ENCODE results near the gene TSPAN18. TPM values are rescaled to one million over a fixed set of nuclear protein-coding genes. Genes with fewer than 3 reads are reported as not detected.

TSPAN18 gene
- polyA plus RNA-seq, 4 donors: 47.8 to 59.6 (median 53.6) TPM

DNA sequence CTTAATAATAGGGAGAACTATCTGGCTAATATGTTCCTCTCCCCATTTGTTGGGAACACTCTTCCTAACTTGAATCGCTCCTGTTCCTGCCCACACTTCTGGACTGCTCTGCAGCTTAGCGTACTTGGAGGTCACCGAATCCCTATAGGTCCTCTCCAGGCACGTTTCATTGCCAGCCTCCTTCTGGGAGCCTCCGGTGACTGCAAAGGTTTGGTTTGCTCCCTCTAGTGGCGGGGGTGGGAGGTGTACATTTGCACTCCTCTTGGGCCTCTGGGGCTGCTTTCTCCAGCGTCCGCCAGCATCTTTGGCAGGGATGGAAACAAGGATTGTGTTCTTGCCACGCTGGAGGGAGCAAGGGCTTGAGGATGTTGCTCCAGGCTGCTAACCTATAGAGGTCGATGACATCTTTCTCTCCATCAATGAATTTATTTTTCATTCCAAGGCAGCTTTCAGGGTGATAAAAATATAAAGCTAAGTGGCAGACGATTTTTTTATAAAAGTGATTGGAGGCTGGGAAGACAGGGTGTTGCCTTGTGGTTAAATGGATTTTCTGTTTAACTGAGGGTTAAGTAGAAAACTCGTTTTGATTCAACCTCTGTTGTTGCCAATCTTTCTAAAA, 48.7 kb downstream of the TSPAN18 start:
- no peak for DNase-seq (ENCODE audit: low read depth in 4 of 4, low spot score in 3 of 4)

DNA sequence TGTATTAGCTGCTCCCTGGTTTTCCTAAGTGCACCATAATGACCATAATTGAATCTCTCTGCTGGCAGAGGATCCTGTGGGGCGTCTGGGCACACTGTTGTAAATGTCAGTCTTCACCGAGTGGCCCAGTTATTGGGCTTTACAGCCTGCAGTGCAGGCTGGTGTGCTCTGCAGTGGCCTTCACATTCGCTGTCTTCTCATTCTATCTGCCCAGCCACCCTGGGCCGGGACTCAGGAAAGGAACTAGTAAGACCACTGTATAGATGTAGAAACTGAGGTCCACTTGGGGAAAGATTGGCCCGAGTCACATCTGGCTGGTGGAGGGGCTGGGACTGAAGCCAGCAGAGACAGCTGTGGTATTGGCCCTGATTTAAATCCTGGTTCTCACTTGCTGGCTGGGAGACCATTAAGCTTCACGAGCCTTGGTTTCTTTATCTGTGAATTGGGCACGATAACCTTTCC, 49.3 kb downstream of the TSPAN18 start:
- DNase-seq (ENCODE audit: low read depth in 4 of 4, low spot score in 3 of 4): no peak

DNA sequence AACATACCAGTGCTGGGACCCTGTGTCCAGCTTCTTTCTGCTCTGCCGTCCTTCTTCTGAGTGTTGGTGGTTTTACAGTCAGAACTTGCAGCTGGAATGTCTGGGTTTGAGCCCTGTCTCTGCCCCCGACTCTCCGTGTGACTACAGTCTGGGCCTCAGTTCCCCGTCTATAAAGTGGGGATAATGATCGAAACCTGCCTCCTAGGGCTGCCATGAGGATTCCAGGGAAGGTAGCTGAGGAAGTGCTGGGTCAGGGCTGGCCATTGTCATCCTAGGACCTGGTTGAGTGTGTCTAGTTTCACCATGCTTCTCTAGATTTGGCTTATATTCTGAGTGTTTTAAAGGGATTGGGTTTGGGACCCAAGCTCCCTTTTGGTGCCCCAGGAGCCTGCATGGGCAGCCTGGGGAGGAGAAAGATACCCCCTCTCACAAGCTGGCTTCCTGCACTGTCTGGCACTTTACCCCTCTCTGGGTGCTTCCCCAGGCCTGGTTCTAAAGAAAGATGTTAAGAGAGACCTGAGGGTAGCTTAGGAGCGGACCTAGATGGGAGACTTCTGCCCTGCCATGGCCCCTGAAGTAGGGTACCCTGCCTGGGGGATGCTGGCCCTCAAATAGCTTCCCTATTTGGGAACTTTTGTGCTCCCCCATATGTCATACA, 49.9 kb downstream of the TSPAN18 start:
- DNase-seq (ENCODE audit: low read depth in 4 of 4, low spot score in 3 of 4): no peak

DNA sequence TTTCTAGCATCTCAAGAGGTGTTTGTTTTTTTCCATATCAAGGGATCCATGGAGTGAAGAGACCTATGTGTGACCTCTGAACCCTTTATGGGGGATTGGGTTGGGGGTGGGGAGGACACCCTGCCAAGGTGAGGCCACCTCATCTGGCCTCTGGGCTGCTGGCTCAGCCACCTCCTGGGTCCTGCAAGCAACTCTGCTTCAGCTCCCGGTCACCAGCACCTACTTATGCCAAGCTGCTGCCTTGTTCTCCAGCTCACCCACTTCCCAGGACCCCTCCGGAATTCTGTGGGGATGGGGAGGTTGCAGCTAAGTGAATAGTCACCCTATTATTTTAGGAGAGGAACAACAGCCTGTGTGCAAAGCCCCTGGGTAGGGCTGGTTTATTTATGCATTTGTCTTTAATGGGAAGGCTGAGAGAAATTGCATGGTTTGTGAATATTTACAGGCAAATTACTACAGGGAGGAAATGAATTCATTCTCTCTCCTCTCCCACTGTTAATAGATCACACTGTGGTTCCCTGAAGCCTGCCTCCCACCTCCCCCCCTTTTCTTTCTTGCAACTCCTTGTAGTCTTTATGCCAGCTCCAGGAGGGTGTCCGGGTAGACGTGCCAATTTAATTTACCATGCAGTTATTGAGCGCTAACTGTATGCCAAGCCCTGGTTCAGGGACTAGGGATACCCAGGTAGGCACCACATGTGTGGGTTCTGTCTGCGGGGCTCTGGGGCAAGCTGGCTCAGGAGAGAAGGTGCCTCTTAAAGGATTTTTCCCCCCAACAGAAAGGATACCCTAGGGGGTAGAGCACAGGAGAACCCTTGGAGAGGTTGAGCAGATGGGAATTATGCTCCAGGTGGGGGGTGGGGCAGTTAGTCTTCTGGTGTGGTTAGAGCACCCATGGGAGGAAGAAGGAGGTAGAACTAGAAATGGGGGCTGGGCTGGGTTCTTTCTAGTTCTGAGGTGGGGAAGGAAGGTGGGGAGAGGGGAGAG, 50.7 kb downstream of the TSPAN18 start:
- no peak for DNase-seq (ENCODE audit: low read depth in 4 of 4, low spot score in 3 of 4)

DNA sequence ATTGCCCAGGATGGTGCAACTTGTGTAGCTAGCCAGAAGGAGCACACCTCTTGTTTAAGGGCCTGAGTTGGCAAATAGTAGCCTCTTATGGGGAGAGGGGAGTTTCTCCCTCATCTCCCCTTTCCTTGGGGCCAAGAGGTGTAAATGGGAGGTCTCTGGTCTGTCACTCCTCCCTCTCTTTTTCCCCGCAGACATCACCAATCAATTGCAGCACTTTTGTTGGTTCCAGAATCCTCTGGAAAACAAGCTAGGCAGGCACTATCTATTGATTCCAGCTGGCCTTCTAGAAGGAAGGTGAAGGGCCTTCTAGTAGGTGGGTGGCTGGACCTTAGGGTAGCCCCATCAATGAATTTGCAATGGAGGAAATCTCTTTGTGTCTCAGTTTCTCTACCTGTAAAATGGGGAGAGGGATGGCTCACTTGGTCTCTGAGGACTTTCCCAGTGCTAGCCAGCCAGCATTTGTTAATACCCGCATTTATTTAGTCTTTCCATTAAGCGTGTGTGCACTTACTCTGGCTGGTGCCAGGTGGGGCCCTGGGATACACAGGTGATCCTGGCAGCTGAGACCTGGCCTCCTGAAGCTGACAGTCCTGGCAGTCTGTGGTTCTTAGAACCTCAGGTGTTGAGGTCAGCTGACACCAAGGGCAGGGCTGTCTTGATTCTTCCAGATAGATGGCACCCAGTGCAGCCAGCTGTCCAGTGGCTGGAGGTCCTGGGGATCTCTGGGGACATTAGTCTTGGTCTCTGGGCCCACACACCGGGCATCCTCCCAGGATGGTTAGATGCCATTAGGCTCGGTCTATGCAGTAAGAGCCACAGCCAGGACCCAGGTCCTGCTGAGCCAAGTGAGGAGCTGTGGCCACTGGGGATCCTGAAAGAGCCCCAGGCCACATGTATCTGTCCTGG, 51.7 kb downstream of the TSPAN18 start:
- no peak for DNase-seq (ENCODE audit: low read depth in 4 of 4, low spot score in 3 of 4)

DNA sequence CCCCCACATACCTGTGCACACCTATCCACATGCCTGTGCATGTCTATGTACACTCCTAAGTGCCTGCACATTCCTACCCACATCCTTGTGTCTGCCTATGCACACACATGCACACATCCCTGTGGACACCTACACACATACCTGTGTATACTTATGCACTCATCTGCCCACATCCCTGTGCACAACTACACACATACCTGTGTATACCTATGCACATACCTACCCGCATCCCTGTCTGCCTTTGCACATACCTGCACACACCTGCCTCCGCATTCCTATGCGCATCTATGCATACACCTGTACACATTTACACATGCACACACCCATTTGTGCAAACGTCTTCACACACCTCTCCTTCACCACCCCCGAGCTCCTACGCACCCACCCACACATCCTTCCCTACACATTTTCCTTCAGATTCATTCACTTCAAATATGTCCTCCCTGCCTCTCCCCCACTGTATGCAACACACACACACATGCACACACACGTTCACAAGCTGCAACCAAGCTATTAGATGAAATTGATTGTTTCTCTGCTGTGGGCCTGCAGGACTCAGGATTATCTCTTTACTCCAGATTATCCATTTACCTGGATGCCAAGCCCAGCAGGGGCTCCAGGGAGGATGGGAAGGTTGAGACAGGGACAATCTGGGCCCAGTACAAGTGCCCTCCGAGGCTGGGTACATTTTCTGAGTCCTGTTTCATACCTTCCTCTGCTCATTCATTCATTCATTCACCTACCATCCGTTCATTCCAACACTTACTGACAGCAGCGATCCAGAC, 53.2 kb downstream of the TSPAN18 start:
- no peak for DNase-seq (ENCODE audit: low read depth in 4 of 4, low spot score in 3 of 4)

DNA sequence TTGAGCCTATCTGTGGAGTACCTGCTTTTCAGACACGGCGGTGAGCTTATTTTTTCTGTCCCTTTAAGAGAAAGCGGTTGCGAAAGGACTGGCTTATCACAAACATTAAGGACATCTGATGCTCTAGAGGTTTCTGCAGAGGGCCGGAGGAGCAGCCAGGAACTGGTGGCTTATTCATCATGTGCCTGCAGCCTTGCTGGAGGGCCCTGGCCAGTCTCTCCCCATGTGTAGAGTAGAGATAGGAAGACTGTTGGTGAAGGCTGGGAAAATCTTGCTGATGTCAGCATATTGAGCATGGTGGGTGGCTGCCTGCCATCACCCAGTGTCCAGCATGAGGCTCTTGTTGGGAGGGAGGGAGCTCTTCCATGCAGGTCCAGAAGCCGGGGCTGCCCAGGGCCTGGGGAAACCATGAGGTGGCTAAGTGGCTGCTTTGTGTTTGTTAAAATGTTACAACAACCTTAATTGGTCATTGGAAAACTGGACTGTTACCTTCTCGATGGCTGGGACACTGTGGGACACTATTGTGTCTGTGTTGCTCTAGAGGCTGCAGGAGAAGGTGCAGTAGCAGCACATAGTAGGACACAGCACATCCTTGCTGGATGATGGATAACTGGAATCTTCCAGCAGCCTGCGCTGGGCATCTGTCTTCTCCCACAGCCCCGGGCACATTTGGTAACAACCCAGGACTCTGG, 54.3 kb downstream of the TSPAN18 start:
- DNase-seq (ENCODE audit: low read depth in 4 of 4, low spot score in 3 of 4): no peak

DNA sequence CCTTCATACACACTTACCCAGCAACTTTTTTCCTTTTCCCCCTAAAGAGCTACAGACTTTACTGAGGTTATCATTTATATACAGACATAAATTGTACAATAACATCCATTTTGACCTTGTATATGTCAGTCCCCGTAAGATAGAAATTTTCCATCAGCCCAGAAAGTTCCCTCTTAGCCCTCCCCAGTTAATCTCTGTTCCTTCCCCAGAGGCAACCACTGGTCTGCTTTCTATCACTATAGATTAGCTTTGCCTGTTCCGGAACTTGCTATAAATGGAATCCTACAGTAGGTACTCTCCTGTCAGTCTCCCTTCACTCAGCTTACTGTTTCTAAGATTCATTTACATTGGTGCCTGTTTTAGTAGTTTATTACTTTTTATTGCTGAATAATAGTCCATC, 54.9 kb downstream of the TSPAN18 start:
- DNase-seq (ENCODE audit: low read depth in 4 of 4, low spot score in 3 of 4): no peak

DNA sequence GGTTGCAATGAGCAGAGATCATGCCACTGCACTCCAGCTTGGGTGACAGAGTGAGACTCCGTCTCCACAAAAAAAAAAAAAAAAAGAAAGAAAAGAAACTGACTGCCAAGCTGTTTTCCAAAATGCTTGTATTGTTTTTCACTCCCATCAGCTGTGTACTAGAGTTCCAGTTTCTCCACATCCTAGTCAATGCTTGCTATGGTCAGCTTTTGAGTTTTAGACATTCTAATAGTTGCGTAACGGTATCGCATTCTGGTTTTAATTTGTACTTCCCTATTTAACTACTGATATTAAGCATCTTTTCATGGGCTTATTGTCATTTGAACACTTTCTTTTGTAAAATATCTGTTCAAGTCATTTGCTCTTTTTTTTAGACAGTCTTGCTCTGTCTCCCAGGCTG, 55.7 kb downstream of the TSPAN18 start:
- no peak for DNase-seq (ENCODE audit: low read depth in 4 of 4, low spot score in 3 of 4)

DNA sequence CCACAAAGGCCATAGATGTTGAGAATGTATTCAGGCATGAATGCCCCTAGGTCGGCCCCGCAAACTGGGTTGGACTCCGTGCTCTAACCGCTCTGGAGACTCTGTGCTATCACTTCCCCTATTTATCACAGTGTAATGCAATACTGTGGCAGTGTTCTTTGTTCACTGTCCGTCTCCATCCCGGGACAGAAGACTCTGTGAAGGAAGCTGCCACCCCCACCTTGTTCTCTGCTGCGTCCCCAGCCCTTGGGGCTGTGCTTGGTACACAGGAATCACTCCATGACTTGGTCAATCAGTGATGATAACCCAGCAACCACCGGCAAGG, 57.6 kb downstream of the TSPAN18 start:
- no peak for DNase-seq (ENCODE audit: low read depth in 4 of 4, low spot score in 3 of 4)

DNA sequence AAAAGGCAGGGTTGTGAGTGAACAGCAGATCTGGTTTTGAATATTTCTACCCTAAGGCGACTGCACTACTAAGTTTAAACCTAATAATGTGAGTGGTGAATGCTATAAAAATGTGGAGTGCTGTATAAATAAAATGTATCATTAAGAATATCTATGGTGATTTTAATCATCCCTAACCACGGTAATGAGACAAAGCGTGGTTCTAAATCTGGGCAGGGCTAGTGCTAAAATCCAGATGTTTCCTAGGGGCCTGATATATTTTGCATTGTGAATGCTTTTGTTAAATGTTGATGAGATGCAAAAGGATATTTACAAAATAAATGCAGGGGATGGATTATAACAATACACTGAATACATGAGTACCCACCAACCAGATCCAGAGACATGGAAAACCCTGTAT, 58.1 kb downstream of the TSPAN18 start:
- DNase-seq (ENCODE audit: low read depth in 4 of 4, low spot score in 3 of 4): no peak

DNA sequence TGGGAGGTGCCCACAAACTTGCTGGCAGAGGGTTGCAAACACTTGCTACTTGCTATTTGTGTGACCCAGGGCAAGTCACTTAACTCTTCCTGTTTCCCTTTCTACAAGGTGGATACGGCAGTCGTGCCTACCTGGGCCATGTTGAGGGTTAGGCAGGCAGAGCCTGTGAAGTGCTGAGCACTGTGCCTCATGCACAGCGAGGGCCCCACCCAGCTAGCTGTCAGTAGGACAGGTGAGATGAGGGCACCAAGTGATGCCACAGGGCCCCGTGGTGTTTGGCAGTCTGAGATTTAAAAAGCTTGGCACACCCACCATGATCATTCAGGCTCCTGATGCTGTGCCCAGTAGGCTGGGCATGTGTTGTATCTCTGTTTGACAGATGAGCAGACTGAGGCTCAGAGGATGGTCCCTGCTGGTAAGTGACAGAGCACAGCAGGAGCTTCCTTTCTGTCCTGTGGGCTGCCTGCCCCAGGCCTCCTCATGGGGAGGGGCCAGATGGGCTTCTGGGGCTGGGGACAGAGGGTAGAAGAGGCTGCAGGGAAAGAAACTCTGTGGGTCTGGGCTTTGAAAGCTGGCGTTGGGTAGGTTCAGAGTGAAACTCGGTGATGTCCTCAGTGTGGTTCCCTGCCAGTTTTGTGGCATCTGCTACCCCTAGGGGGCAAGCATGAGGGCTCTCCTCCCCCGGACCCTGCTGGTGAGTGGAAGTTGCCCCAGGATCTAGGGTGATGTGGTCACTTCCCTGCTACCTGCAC, 59.3 kb downstream of the TSPAN18 start:
- DNase-seq (ENCODE audit: low read depth in 4 of 4, low spot score in 3 of 4): no peak

DNA sequence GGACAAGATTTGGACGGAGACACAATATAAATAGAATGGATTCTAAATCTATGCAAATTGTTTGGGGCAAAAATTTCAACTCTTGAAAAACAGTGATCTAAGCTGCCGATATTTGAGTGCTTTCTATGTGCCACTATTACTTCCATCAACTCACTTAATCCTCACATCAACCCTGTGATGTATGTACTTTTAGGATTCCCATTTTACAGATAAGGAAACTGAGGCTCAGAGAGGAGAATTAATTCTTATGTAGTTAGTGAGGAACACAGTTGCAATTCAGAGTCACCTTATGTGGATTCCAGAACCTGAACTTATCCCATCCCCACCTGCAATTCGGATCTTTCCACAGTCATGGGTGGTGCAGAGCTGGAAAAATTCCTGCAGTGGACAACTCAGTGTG, 60.3 kb downstream of the TSPAN18 start:
- DNase-seq (ENCODE audit: low read depth in 4 of 4, low spot score in 3 of 4): no peak

DNA sequence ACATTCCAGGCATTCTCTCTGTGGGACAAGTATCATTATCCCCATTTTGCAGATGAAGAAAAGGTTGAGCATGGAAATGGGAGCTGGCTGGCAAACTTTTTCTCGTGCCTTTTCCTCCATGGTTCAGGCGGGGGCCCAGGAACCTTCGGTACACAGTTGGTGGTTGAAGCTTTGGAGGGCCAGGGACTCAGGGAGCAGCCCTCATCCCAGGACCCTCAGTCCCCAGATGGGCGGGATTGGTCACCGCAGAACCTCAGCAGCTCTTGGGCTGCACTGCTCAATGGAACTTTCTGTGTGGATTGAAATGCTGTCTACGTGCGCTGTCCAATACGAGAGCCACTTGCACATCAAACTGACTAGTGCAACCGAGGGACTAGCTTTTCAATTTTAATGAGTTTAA, 61.2 kb downstream of the TSPAN18 start:
- DNase-seq (ENCODE audit: low read depth in 4 of 4, low spot score in 3 of 4): no peak

DNA sequence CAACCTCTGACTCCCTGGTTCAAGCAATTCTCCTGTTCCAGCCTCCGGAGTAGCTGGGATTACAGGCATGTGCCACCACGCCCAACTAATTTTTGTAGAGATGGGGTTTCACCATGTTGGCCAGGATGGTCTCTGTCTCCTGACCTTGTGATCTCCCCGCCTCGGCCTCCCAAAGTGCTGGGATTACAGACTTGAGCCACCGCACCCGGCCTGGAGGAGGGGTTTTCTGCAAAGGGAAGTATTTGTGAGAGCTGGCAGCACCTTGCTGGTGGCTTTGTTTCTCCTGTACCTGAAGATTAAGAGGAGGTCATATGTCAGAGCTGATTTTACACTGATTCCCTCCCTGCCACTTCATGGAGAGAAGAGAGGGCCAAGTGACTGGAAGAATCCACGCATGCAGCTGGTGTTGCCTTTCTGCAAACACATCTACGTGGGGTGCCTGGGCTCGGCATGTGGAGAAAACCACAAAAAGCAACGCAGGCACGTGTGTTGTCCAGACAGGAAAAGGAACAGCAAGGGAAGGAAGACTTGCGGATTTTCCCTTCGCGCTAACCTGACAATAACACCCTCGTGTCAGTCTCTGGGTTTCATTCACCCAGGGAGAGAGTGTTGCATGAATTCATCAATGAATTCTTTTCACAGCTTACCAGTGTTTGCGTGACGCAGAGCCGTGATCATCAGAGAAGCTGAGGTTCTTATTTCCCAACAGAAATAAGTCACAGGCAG, 61.9 kb downstream of the TSPAN18 start:
- no peak for DNase-seq (ENCODE audit: low read depth in 4 of 4, low spot score in 3 of 4)

DNA sequence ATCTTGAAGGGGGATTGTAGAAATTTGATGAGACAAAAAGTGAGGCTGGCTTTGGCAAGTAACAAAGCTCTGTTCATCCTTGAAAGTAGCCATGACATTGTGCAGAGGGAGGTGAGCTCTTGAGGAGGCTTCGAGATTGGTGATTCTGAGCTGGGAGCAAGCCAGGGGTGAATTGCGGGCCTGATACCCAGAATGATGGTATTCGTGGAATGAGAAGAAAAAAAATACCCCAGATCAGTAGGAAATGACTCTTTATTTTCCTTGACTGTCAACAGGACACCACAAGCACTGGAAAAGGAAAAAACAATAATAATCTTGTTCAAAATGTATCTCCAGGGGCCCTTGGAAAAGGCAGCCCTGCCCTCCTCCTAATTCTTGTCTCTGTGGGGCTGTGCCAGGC, 62.7 kb downstream of the TSPAN18 start:
- DNase-seq (ENCODE audit: low read depth in 4 of 4, low spot score in 3 of 4): no peak

DNA sequence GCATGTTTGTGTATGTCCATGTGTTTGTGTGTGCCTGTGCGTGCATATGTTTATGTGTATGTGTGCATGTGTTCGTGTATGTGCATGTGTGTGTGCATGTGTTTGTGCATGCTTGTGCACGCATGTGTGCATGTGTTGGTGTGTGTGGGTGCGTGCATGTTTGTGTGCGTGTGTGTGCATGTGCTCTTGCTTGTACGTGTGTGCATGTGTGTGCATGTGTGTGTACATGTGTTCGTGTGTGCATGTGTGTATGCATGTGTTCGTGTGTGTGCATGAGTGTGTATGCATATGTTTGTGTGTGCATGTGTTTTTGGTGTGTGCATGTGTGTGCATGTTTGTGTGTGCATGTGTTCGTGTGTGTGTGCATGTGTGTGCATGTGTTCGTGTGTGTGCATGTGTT, 63.4 kb downstream of the TSPAN18 start:
- DNase-seq (ENCODE audit: low read depth in 4 of 4, low spot score in 3 of 4): no peak
